Mammary epithelial cell (primary cell): ENCODE measurements around the gene ZNF675.

ENCODE experiments used
- CTCF ChIP-seq, 2 donors: IDR thresholded peaks in 1 of 2; conservative IDR thresholded peaks in 1 of 2; 2 replicates each; pipeline ENCODE4 v1.5.1; 2011 to 2012; ENCODE audit warnings: inconsistent platforms in 2 of 2, low read length in 2 of 2, mild to moderate bottlenecking in 2 of 2, control low read depth in 1 of 2, low read depth in 1 of 2; ENCODE audit not compliant: insufficient read depth in 1 of 2; ENCODE audit errors: extremely low read depth in 1 of 2
- EZH2 ChIP-seq: IDR thresholded peaks from 2 replicates; pipeline ENCODE4 v1.6.1; 2012; ENCODE audit warnings: low read length, inconsistent platforms, borderline replicate concordance

- TF ChIP-seq CTCF (conservative IDR thresholded peaks at IDR 0.05 in 1 of 2, IDR thresholded peaks at IDR 0.05 in 1 of 2; ENCODE audit: extremely low read depth in 1 of 2, insufficient read depth in 1 of 2, low read depth in 1 of 2, low read length in 2 of 2), result no peak
- TF ChIP-seq EZH2, result no peak
These were observed 29.8 kb upstream of the ZNF675 start for GRCh38 chr19:23716792-23717191.
